ENCODE measurements around the gene APOD. TPM values are rescaled to one million over a fixed set of nuclear protein-coding genes. Genes with fewer than 3 reads are reported as not detected.
"Not testable (repeated sequence)": the region's sequence is repeated elsewhere in the genome, so short reads cannot be mapped to it uniquely, and the experiment has no call there.

APOD gene
- total and polyA plus RNA-seq, 10 of the 15 experiments (the other 5 are each of a cell fraction or from before 2014, with no cell fraction given) = 0.06 to 0.77 (median 0.47) TPM; not detected in 3

- no peak for TF ChIP-seq ZNF384 (IDR thresholded peaks at IDR 0.05; ENCODE audit: borderline replicate concordance, low read depth, low read length)
Measured at GRCh38 chr3:195612075-195612800, 28.5 kb upstream of the APOD start (continued).

GRCh38 chr3:195609229-195609628 is 25.5 kb upstream of the APOD start:
- H3K4me1 ChIP-seq (ENCODE audit: control insufficient read depth, insufficient read depth, low read length) = no peaks in the 10 kb centered on the region
- no peak overlapping the region for H3K4me2 ChIP-seq (ENCODE audit: control insufficient read depth, insufficient read depth)
- H3K9ac ChIP-seq (ENCODE audit: control insufficient read depth, insufficient read depth, low read length) = no peak overlapping the region
- RAD21 ChIA-PET (ENCODE audit: unreplicated experiment) = no interaction called here
- H3K36me3 ChIP-seq (ENCODE audit: control insufficient read depth in 2 of 2, insufficient read depth in 2 of 2, low read length in 1 of 2) = no peaks in the 10 kb centered on the region
- no peak overlapping the region for H2AFZ ChIP-seq (ENCODE audit: control insufficient read depth, low read depth, low read length)
- FAIRE-seq (no peak), ATAC-seq (no peak), DNase-seq (ENCODE audit: low read depth, low spot score) (no peak)
- CTCF ChIA-PET = no interaction called here
- in situ Hi-C loops (cut with MboI) (no loop called here), intact Hi-C loops (cut with micrococcal nuclease; ENCODE audit: unreplicated experiment) (no loop called here)
- H4K20me1 ChIP-seq (ENCODE audit: control insufficient read depth, insufficient read depth) = no peaks in the 10 kb centered on the region
- no peak overlapping the region for H3K4me3 ChIP-seq
- POLR2A ChIA-PET = no interaction called here
- H3K79me2 ChIP-seq (ENCODE audit: control insufficient read depth, insufficient read depth, low read length) = no peaks in the 10 kb centered on the region
- no peaks in the 10 kb centered on the region; a peak in 3 of 4 replicates for H3K27me3 ChIP-seq (replicated peaks in 1 of 2; ENCODE audit: control insufficient read depth in 2 of 2, insufficient read depth in 2 of 2, low read length in 1 of 2)
- no peak overlapping the region for H3K27ac ChIP-seq (ENCODE audit: control insufficient read depth, insufficient read depth)
- SMC1A ChIA-PET (ENCODE audit: uncharacterized antibody, unreplicated experiment) = no interaction called here
- TF ChIP-seq SMAD5 (IDR thresholded peaks at IDR 0.05; ENCODE audit: low read depth) = no peak
- no peak for TF ChIP-seq ZBTB40 (IDR thresholded peaks at IDR 0.05; ENCODE audit: borderline replicate concordance)
- no peak for TF ChIP-seq RB1 (IDR thresholded peaks at IDR 0.05; ENCODE audit: borderline replicate concordance)
- TF ChIP-seq RELA (IDR thresholded peaks at IDR 0.05; ENCODE audit: borderline replicate concordance, partially characterized antibody) = no peak
- no TSS peak for BruUV-seq (replicated peaks)
- 57% methylated on average over 3 of the region's 3 CpGs for WGBS (ENCODE audit: insufficient coverage, insufficient replicate concordance, low lambda C conversion rate, missing lambda C conversion rate)
- peaks cover 4% of the 10 kb centered on the region; the same call in 2 of the 3 replicates for H3K9me3 ChIP-seq (replicated peaks; ENCODE audit: control insufficient read depth, insufficient read depth, low read length)

- POLR2A ChIA-PET = interaction anchor here (0.7 kb wide), 1 partner anchor 494 kb away, joined by 3 read pairs; no protein-coding TSS in a partner anchor
- BruUV-seq (replicated peaks); H3K9me3 ChIP-seq (replicated peaks; ENCODE audit: control insufficient read depth, insufficient read depth, low read length); H3K27ac ChIP-seq (ENCODE audit: control insufficient read depth, insufficient read depth); ATAC-seq; H3K79me2 ChIP-seq (ENCODE audit: control insufficient read depth, insufficient read depth, low read length); H3K4me3 ChIP-seq; H3K27me3 ChIP-seq (replicated peaks in 1 of 2; ENCODE audit: control insufficient read depth in 2 of 2, insufficient read depth in 2 of 2, low read length in 1 of 2); H4K20me1 ChIP-seq (ENCODE audit: control insufficient read depth, insufficient read depth); intact Hi-C loops (cut with micrococcal nuclease; ENCODE audit: unreplicated experiment); H3K4me2 ChIP-seq (ENCODE audit: control insufficient read depth, insufficient read depth); DNase-seq (ENCODE audit: low read depth, low spot score); H2AFZ ChIP-seq (ENCODE audit: control insufficient read depth, low read depth, low read length); H3K36me3 ChIP-seq (ENCODE audit: control insufficient read depth in 2 of 2, insufficient read depth in 2 of 2, low read length in 1 of 2); H3K4me1 ChIP-seq (ENCODE audit: control insufficient read depth, insufficient read depth, low read length); RAD21 ChIA-PET (ENCODE audit: unreplicated experiment); H3K9ac ChIP-seq (ENCODE audit: control insufficient read depth, insufficient read depth, low read length); in situ Hi-C loops (cut with MboI); FAIRE-seq: not testable (repeated sequence)
- WGBS (ENCODE audit: insufficient coverage, insufficient replicate concordance, low lambda C conversion rate, missing lambda C conversion rate) = 23% methylated on average over 2 of the region's 2 CpGs
- SMC1A ChIA-PET (ENCODE audit: uncharacterized antibody, unreplicated experiment) = interaction anchor here (1.3 kb wide), 1 partner anchor 206 kb away, joined by 3 read pairs; no protein-coding TSS in a partner anchor
- CTCF ChIA-PET = interaction anchor here (0.7 kb wide), 1 partner anchor 31 kb away, joined by 3 read pairs; no protein-coding TSS in a partner anchor
Measured at GRCh38 chr3:195601785-195602184, 18.0 kb upstream of the APOD start.

All from GM12878 (cell line).